ENCODE results near the gene PSKH1. TPM values are rescaled to one million over a fixed set of nuclear protein-coding genes. Genes with fewer than 3 reads are reported as not detected.
A peak's percentile ranks its signal among the peaks of the same experiment; 100 is the strongest.

The PSKH1 gene
- total and polyA plus RNA-seq, 9 of the 15 experiments (the other 6 are each of a cell fraction or from before 2014, with no cell fraction given) = 0.96 to 20.9 (median 9.4) TPM

DNA sequence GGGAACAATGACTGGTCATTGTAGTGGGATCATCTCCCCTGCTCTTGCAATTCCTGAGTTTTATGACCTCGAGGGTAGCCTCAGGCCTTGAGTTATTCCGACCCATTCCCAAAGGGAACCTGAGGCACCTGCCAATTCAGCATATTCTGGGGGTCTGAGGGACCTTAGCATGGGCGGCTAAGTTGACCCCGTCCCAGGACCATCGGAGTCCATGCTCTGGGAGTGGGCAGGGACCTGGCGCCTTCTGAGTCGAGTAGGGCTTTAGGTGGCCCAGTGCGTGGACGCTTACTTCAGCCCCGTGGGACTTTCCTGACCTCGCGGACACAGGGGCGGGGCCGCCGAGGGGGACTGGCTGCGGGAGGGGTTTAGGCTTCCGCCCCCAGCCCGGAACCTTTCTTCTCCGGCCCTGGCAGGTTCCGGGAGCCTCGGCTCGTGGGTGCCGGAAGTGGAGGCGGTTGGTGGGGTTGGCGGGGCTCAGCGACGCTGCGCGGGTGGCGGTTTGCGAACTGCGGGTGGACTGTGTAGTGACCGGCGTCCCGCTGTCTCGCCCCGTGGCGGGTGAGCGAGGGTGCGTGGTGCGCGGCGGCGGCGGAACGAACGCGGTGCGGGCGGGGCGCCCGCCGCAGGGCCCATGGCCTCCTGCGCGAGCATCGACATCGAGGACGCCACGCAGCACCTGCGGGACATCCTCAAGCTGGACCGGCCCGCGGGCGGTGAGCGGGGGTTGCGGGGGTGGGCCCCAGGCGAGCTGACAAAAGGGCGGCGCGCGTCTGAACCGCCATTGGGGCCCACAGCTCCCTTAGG lies 20.2 kb upstream of the PSKH1 start, which contains the start of gene EDC4 (continued):
- TF ChIP-seq HSF4 (CRISPR knock-in tag; IDR thresholded peaks at IDR 0.05; ENCODE audit: borderline replicate concordance) (no peak), KLF16 (IDR thresholded peaks at IDR 0.05) (no peak), SETDB1 (IDR thresholded peaks at IDR 0.05; ENCODE audit: low read length) (no peak), HNRNPLL (IDR thresholded peaks at IDR 0.05; ENCODE audit: low read depth, low read length, poor library complexity, severe bottlenecking) (peak; percentile 35), ERF (CRISPR knock-in tag; IDR thresholded peaks at IDR 0.05) (peak; percentile 94), SMAD3 (CRISPR knock-in tag; conservative IDR thresholded peaks at IDR 0.05) (0 out of 2 replicates have a peak, but pooled peaks have one; percentile 42), RBM39 (optimal IDR thresholded peaks at IDR 0.05; ENCODE audit: low read depth, low read length) (no peak), ZNF143 (CRISPR knock-in tag; IDR thresholded peaks at IDR 0.05) (peak; percentile 58; the same call in 1 of the 2 replicates), HNRNPK (IDR thresholded peaks at IDR 0.05; ENCODE audit: low read depth, low read length, poor library complexity, severe bottlenecking) (no peak), ZNF165 (CRISPR knock-in tag; IDR thresholded peaks at IDR 0.05; ENCODE audit: borderline replicate concordance) (no peak)
- TF ChIP-seq, protein P1, sequence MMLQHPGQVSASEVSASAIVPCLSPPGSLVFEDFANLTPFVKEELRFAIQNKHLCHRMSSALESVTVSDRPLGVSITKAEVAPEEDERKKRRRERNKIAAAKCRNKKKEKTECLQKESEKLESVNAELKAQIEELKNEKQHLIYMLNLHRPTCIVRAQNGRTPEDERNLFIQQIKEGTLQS (IDR thresholded peaks at IDR 0.05) = no peak
- TF ChIP-seq, protein P1 (CRISPR knock-in tag; conservative IDR thresholded peaks at IDR 0.05) = no peak
- TF ChIP-seq, protein P2, sequence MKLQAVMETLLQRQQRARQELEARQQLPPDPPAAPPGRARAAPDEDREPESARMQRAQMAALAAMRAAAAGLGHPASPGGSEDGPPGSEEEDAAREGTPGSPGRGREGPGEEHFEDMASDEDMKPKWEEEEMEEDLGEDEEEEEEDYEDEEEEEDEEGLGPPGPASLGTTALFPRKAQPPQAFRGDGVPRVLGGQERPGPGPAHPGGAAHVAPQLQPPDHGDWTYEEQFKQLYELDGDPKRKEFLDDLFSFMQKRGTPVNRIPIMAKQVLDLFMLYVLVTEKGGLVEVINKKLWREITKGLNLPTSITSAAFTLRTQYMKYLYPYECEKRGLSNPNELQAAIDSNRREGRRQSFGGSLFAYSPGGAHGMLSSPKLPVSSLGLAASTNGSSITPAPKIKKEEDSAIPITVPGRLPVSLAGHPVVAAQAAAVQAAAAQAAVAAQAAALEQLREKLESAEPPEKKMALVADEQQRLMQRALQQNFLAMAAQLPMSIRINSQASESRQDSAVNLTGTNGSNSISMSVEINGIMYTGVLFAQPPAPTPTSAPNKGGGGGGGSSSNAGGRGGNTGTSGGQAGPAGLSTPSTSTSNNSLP (IDR thresholded peaks at IDR 0.05; ENCODE audit: borderline replicate concordance, low read depth, low read length) = peak; percentile 67
